CD1c-positive myeloid dendritic cell (primary cell): ENCODE data around the gene IL36B.

Experiments used
- DNase-seq: peaks from one replicate; pipeline ENCODE4 v3.0.0-alpha.2; 2016; ENCODE audit errors: extremely low spot score

Gene IL36B

GRCh38 chr2:113011108-113011507 lies 41.6 kb downstream of the IL36B start:
- DNase-seq, result no peak

- no peak for DNase-seq
These were observed 42.6 kb downstream of the IL36B start for GRCh38 chr2:113010088-113010487.

- no peak for DNase-seq
These were observed 43.0 kb downstream of the IL36B start for GRCh38 chr2:113009622-113010021.

GRCh38 chr2:113007250-113007649 lies 45.4 kb downstream of the IL36B start:
- DNase-seq, result no peak

GRCh38 chr2:113005030-113005509 lies 47.6 kb downstream of the IL36B start, which contains the start of gene IL36A:
TSS of gene IL36A (plus strand) at chr2:113005459. CDS start at chr2:113005872, 413 bp downstream.
- no peak for DNase-seq

GRCh38 chr2:113002677-113003076 lies 50.0 kb downstream of the IL36B start:
- no peak for DNase-seq

GRCh38 chr2:113000436-113000835 lies 52.2 kb downstream of the IL36B start:
- DNase-seq, result no peak

GRCh38 chr2:112997151-112997550 lies 55.5 kb downstream of the IL36B start:
- no peak for DNase-seq

- DNase-seq, result peak; percentile 14
These were observed 56.0 kb downstream of the IL36B start for GRCh38 chr2:112996635-112997034.

- no peak for DNase-seq
These were observed 57.2 kb downstream of the IL36B start for GRCh38 chr2:112995346-112995920.

GRCh38 chr2:112994648-112995047 lies 58.0 kb downstream of the IL36B start:
- DNase-seq, result no peak

- DNase-seq, result no peak
These were observed 58.8 kb downstream of the IL36B start for GRCh38 chr2:112993831-112994230.

GRCh38 chr2:112989611-112990010 lies 63.1 kb downstream of the IL36B start:
- no peak for DNase-seq

GRCh38 chr2:112985090-112985489 lies 67.6 kb downstream of the IL36B start:
- DNase-seq, result no peak

GRCh38 chr2:112980537-112980936 lies 72.1 kb downstream of the IL36B start:
- no peak for DNase-seq

- no peak for DNase-seq
These were observed 72.9 kb downstream of the IL36B start for GRCh38 chr2:112979731-112980130.

- DNase-seq, result no peak
These were observed 75.1 kb downstream of the IL36B start, which contains the start of gene IL36G for GRCh38 chr2:112977559-112978056. TSS of gene IL36G (plus strand) at chr2:112978006. CDS start at chr2:112978639, 633 bp downstream.
